GM12878 (cell line): ENCODE measurements around the gene WDR72. TPM values are rescaled to one million over a fixed set of nuclear protein-coding genes. Genes with fewer than 3 reads are reported as not detected.

Experiments
- ATAC-seq: fragments of 200-7000 bp; cut with Tn5 transposase; 3 replicates; pipeline ENCODE4 v1.9.1; 2020; ENCODE audit warnings: mild to moderate bottlenecking, moderate library complexity
- BruUV-seq: library from RNA; stranded (reverse); fragments of 400-500 nt; replicated peaks from 2 replicates; lab custom pipeline; 2021; lab: Mats Ljungman, UMichigan
- CTCF ChIA-PET: fragments of 300-600 bp; sonication (Branson Sonifier 250); formaldehyde crosslinking; extraction: SDS; loops from one replicate; lab custom pipeline; 2021; ENCODE audit warnings: inconsistent platforms; lab: Yijun Ruan, JAX
- POLR2A ChIA-PET: fragments of 350-600 bp; formaldehyde crosslinking; extraction: SDS; loops from one replicate; lab custom pipeline; 2021; ENCODE audit warnings: inconsistent platforms; lab: Charles Lee
- RAD21 ChIA-PET: fragments of 300-600 bp; sonication (Branson Sonifier 250); formaldehyde crosslinking; loops from one replicate; lab custom pipeline; 2023; ENCODE audit warnings: antibody characterized with exemption; ENCODE audit not compliant: unreplicated experiment; lab: Charles Lee
- SMC1A ChIA-PET: fragments of 300-600 bp; sonication (Branson Sonifier 250); formaldehyde crosslinking; loops from one replicate; lab custom pipeline; 2023; ENCODE audit not compliant: unreplicated experiment, uncharacterized antibody; lab: Charles Lee
- DNase-seq: peaks from one replicate; pipeline ENCODE4 v3.0.0-alpha.2; 2011; ENCODE audit warnings: low read depth, low spot score
- FAIRE-seq: peaks from 3 replicates; lab custom pipeline; 2011; peaks lifted over from hg19 to GRCh38; lab: Jason Lieb, UNC
- H2AFZ ChIP-seq: 2 replicates; pipeline ENCODE4 v1.6.0; 2011; ENCODE audit warnings: low read depth, low read length, control low read depth; ENCODE audit not compliant: control insufficient read depth
- H3K27ac ChIP-seq: 2 replicates; pipeline ENCODE4 v1.5.1; 2011; ENCODE audit warnings: control low read depth; ENCODE audit not compliant: control insufficient read depth, insufficient read depth
- H3K27me3 ChIP-seq, 2 experiments: replicated peaks in 1 of 2; 2 replicates each; pipeline versions ENCODE4 v1.6.0 to v1.6.1; 2011; ENCODE audit warnings: low read length in 1 of 2; ENCODE audit not compliant: control insufficient read depth in 2 of 2, insufficient read depth in 2 of 2
- H3K36me3 ChIP-seq, 2 experiments: 2 replicates each; pipeline ENCODE4 v1.5.1; 2011; ENCODE audit warnings: low read length in 1 of 2; ENCODE audit not compliant: control insufficient read depth in 2 of 2, insufficient read depth in 2 of 2
- H3K4me1 ChIP-seq: 2 replicates; pipeline ENCODE4 v1.6.1; 2011; ENCODE audit warnings: mild to moderate bottlenecking, low read length, moderate library complexity, mixed read lengths; ENCODE audit not compliant: control insufficient read depth, insufficient read depth
- H3K4me2 ChIP-seq: 2 replicates; pipeline ENCODE4 v1.6.0; 2011; ENCODE audit warnings: control low read depth; ENCODE audit not compliant: control insufficient read depth, insufficient read depth
- H3K4me3 ChIP-seq: fragments of 200-600 bp; sonication (generic); 2 replicates; pipeline ENCODE4 v1.5.1; 2016
- H3K79me2 ChIP-seq: 2 replicates; pipeline ENCODE4 v1.6.0; 2011; ENCODE audit warnings: low read length; ENCODE audit not compliant: control insufficient read depth, insufficient read depth
- H3K9ac ChIP-seq: 2 replicates; pipeline ENCODE4 v1.8.0; 2011; ENCODE audit warnings: low read length, control low read depth, mixed read lengths; ENCODE audit not compliant: control insufficient read depth, insufficient read depth
- H3K9me3 ChIP-seq: replicated peaks from 3 replicates; pipeline ENCODE4 v1.5.1; 2011; ENCODE audit warnings: mild to moderate bottlenecking, low read length; ENCODE audit not compliant: control insufficient read depth, insufficient read depth
- H4K20me1 ChIP-seq: 2 replicates; pipeline ENCODE4 v1.6.0; 2011; ENCODE audit not compliant: control insufficient read depth, insufficient read depth
- CBX3 ChIP-seq: fragments of 200-600 bp; sonication (generic); IDR thresholded peaks from 2 replicates; pipeline ENCODE4 v1.6.1; 2016; ENCODE audit warnings: low read depth, borderline replicate concordance
- CBX5 ChIP-seq: sonication (generic); IDR thresholded peaks from 2 replicates; pipeline ENCODE4 v1.6.1; 2016; ENCODE audit warnings: low read depth, moderate library complexity, mild to moderate bottlenecking, inconsistent platforms
- PAX5 ChIP-seq: IDR thresholded peaks from 2 replicates; pipeline ENCODE4 v1.6.1; 2011; ENCODE audit warnings: low read depth, low read length, borderline replicate concordance
- POLR2AphosphoS2 ChIP-seq: IDR thresholded peaks from 2 replicates; pipeline ENCODE4 v1.6.1; 2011; ENCODE audit warnings: low read depth, mild to moderate bottlenecking, low read length, improper control_type of control experiment, moderate library complexity
- RELA ChIP-seq: fragments of 450-650 bp; IDR thresholded peaks from 2 replicates; pipeline ENCODE4 v1.8.0; 2014; ENCODE audit warnings: borderline replicate concordance; ENCODE audit not compliant: partially characterized antibody
- SPI1 ChIP-seq: IDR thresholded peaks from 2 replicates; pipeline ENCODE4 v1.6.1; 2011; ENCODE audit warnings: low read depth, mild to moderate bottlenecking, low read length, moderate library complexity, borderline replicate concordance; ENCODE audit not compliant: insufficient read depth
- STAT1 ChIP-seq: fragments of 450-650 bp; conservative IDR thresholded peaks from 2 replicates; pipeline ENCODE4 v1.6.1; 2014; ENCODE audit warnings: antibody characterized with exemption, mild to moderate bottlenecking
- TARDBP ChIP-seq: IDR thresholded peaks from 2 replicates; pipeline ENCODE4 v1.6.1; 2016; ENCODE audit warnings: borderline replicate concordance
- WGBS: methylation state at CpG from one replicate; pipeline ENCODE4 v1.1.6; 2016; ENCODE audit warnings: low lambda C conversion rate; ENCODE audit not compliant: insufficient replicate concordance, insufficient coverage; ENCODE audit errors: missing lambda C conversion rate; 5-methylcytosine and 5-hydroxymethylcytosine counted together
- in situ Hi-C: fragments of 300-500 bp; cut with MboI; formaldehyde crosslinking; loops from 9 replicates; pipeline ENCODE4 v1.14.3; 2018; ENCODE audit warnings: mixed read lengths
- intact Hi-C: fragments of 100-400 bp; cut with micrococcal nuclease; formaldehyde crosslinking; loops from one replicate; pipeline ENCODE4 v1.14.2; 2022; ENCODE audit not compliant: unreplicated experiment
- polyA plus RNA-seq, 11 experiments: library from polyadenylated mRNA; depleted of rRNA in 4 of 11; unstranded in 6 of 11; stranded (reverse) in 5 of 11; fragments of >200 nt; fragmentation: Nextera tagmentation in 4 of 11; fragmentation: Illumina TruSeq in 1 of 11; extraction: Ambion mirVana in 4 of 11; extraction: Trizol in 1 of 11; gene quantifications; 1 replicate in 1 of 11; 2 replicates in 10 of 11; pipeline versions ENCODE4 v1.2.1 to v1.2.3, GENCODE V29; 2011 to 2016; ENCODE audit warnings: inconsistent platforms in 2 of 11, missing spikeins in 2 of 11, low read depth in 1 of 11
- total RNA-seq, 4 experiments: library from RNA; depleted of rRNA in 3 of 4; stranded (reverse); fragments of >200 nt in 3 of 4; fragmentation: Illumina TruSeq in 1 of 4; extraction: Trizol in 1 of 4; gene quantifications; 2 replicates each; pipeline versions ENCODE4 v1.2.1 to v1.2.3, GENCODE V29; 2013 to 2021
- TF ChIP-seq, protein P1 (sequence below): IDR thresholded peaks from 2 replicates; pipeline ENCODE4 v1.6.1; 2011; ENCODE audit warnings: borderline replicate concordance, low read depth, mild to moderate bottlenecking, moderate library complexity, mixed read lengths, low read length; ENCODE audit not compliant: insufficient read depth; ENCODE audit errors: extremely low read length
- TF ChIP-seq, protein P2 (sequence below): IDR thresholded peaks from 2 replicates; pipeline ENCODE4 v1.6.1; 2012; ENCODE audit warnings: mild to moderate bottlenecking, low read depth, low read length
- TF ChIP-seq, protein P3 (sequence below): fragments of 150-350 bp; IDR thresholded peaks from 2 replicates; pipeline ENCODE4 v1.6.1; 2014; ENCODE audit warnings: mild to moderate bottlenecking, low read depth, low read length

The WDR72 gene
- total and polyA plus RNA-seq, 10 of the 15 experiments (the other 5 are each of a cell fraction or from before 2014, with no cell fraction given), result 0.03 TPM; not detected in 9

DNA sequence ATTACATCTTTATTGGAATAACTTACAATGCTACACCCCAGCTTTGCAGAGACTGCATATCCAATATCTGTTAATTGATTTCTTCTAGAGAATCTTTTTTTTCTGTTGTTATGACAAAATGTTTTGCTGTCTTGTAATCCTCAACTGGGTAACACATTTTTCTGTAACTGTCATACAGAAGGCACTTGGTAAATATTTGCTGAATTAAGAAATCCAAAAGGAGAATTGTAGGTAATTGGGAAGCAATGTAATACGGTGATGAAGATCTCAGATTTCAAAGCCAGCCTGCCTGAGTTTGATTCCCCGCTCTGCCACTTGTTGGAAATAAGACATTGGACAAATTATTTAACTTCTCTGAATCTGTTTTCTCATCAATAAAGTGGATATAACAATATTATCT, 169.1 kb downstream of the WDR72 start:
- WGBS, result 17% methylated on average over 2 of the region's 2 CpGs
- RAD21 ChIA-PET, result no interaction called here
- DNase-seq (no peak), FAIRE-seq (no peak), ATAC-seq (no peak)
- Histone ChIP-seq H4K20me1 (no peaks in the 10 kb centered on the region), H3K9me3 (no peaks in the 10 kb centered on the region), H3K4me1 (no peaks in the 10 kb centered on the region), H3K27ac (no peak overlapping the region), H3K36me3 (no peaks in the 10 kb centered on the region), H3K27me3 (no peaks in the 10 kb centered on the region), H3K4me3 (no peak overlapping the region), H3K79me2 (no peaks in the 10 kb centered on the region), H2AFZ (no peak overlapping the region), H3K4me2 (no peak overlapping the region), H3K9ac (no peak overlapping the region)
- SMC1A ChIA-PET, result no interaction called here
- TF ChIP-seq PAX5, result no peak
- no peak for TF ChIP-seq CBX3
- TF ChIP-seq, protein P1, sequence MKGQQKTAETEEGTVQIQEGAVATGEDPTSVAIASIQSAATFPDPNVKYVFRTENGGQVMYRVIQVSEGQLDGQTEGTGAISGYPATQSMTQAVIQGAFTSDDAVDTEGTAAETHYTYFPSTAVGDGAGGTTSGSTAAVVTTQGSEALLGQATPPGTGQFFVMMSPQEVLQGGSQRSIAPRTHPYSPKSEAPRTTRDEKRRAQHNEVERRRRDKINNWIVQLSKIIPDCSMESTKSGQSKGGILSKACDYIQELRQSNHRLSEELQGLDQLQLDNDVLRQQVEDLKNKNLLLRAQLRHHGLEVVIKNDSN, result no peak
- TF ChIP-seq SPI1, result no peak
- no peak for TF ChIP-seq TARDBP
- no peak for TF ChIP-seq POLR2AphosphoS2
- TF ChIP-seq, protein P2, sequence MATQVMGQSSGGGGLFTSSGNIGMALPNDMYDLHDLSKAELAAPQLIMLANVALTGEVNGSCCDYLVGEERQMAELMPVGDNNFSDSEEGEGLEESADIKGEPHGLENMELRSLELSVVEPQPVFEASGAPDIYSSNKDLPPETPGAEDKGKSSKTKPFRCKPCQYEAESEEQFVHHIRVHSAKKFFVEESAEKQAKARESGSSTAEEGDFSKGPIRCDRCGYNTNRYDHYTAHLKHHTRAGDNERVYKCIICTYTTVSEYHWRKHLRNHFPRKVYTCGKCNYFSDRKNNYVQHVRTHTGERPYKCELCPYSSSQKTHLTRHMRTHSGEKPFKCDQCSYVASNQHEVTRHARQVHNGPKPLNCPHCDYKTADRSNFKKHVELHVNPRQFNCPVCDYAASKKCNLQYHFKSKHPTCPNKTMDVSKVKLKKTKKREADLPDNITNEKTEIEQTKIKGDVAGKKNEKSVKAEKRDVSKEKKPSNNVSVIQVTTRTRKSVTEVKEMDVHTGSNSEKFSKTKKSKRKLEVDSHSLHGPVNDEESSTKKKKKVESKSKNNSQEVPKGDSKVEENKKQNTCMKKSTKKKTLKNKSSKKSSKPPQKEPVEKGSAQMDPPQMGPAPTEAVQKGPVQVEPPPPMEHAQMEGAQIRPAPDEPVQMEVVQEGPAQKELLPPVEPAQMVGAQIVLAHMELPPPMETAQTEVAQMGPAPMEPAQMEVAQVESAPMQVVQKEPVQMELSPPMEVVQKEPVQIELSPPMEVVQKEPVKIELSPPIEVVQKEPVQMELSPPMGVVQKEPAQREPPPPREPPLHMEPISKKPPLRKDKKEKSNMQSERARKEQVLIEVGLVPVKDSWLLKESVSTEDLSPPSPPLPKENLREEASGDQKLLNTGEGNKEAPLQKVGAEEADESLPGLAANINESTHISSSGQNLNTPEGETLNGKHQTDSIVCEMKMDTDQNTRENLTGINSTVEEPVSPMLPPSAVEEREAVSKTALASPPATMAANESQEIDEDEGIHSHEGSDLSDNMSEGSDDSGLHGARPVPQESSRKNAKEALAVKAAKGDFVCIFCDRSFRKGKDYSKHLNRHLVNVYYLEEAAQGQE, result no peak
- no peak for TF ChIP-seq STAT1
- no peak for TF ChIP-seq CBX5
- no peak for TF ChIP-seq RELA
- TF ChIP-seq, protein P3, sequence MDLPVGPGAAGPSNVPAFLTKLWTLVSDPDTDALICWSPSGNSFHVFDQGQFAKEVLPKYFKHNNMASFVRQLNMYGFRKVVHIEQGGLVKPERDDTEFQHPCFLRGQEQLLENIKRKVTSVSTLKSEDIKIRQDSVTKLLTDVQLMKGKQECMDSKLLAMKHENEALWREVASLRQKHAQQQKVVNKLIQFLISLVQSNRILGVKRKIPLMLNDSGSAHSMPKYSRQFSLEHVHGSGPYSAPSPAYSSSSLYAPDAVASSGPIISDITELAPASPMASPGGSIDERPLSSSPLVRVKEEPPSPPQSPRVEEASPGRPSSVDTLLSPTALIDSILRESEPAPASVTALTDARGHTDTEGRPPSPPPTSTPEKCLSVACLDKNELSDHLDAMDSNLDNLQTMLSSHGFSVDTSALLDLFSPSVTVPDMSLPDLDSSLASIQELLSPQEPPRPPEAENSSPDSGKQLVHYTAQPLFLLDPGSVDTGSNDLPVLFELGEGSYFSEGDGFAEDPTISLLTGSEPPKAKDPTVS, result no peak
- in situ Hi-C loops, result no loop called here
- BruUV-seq, result no TSS peak
- intact Hi-C loops, result no loop called here
- CTCF ChIA-PET, result no interaction called here
- POLR2A ChIA-PET, result no interaction called here
